H9 (cell line): ENCODE results near the gene MPST. TPM values are rescaled to one million over a fixed set of nuclear protein-coding genes. Genes with fewer than 3 reads are reported as not detected.

Experiments
- DNase-seq: peaks from one replicate; pipeline ENCODE4 v3.0.0-alpha.2; 2017
- H2AFZ ChIP-seq: one replicate; pipeline ENCODE4 v1.6.1; 2013; ENCODE audit warnings: mild to moderate bottlenecking, low read length, control low read depth, moderate library complexity
- H2AK5ac ChIP-seq: 2 replicates; pipeline ENCODE4 v1.6.1; 2013; ENCODE audit warnings: low read length, control low read depth, mixed read lengths; ENCODE audit not compliant: insufficient read length
- H2BK120ac ChIP-seq: one replicate; pipeline ENCODE4 v1.6.1; 2013; ENCODE audit warnings: low read depth, mild to moderate bottlenecking, low read length, control low read depth, inconsistent platforms; ENCODE audit not compliant: poor library complexity, severe bottlenecking
- H2BK12ac ChIP-seq: 2 replicates; pipeline ENCODE4 v1.6.1; 2013; ENCODE audit warnings: low read length, control low read depth, mixed read lengths, low read depth; ENCODE audit not compliant: insufficient read length
- H2BK15ac ChIP-seq: 2 replicates; pipeline ENCODE4 v1.6.1; 2013; ENCODE audit warnings: low read depth, low read length, control low read depth
- H2BK20ac ChIP-seq: one replicate; pipeline ENCODE4 v1.6.1; 2013; ENCODE audit warnings: low read depth, mild to moderate bottlenecking, low read length, control low read depth, inconsistent platforms; ENCODE audit not compliant: poor library complexity, severe bottlenecking
- H2BK5ac ChIP-seq: 2 replicates; pipeline ENCODE4 v1.6.1; 2013; ENCODE audit warnings: low read length, control low read depth, mixed read lengths; ENCODE audit not compliant: insufficient read length
- H3K14ac ChIP-seq: 2 replicates; pipeline ENCODE4 v1.6.1; 2013; ENCODE audit warnings: low read length, control low read depth; ENCODE audit not compliant: insufficient read depth
- H3K18ac ChIP-seq: 2 replicates; pipeline ENCODE4 v1.6.1; 2013; ENCODE audit warnings: low read depth, mild to moderate bottlenecking, mixed read lengths, low read length, control low read depth; ENCODE audit not compliant: insufficient read length
- H3K23ac ChIP-seq: 2 replicates; pipeline ENCODE4 v1.6.1; 2013; ENCODE audit warnings: low read length, control low read depth, mixed read lengths, low read depth; ENCODE audit not compliant: insufficient read length
- H3K23me2 ChIP-seq: 2 replicates; pipeline ENCODE4 v1.6.1; 2013; ENCODE audit warnings: low read depth, mild to moderate bottlenecking, mixed read lengths, low read length, control low read depth; ENCODE audit not compliant: insufficient read length, poor library complexity, severe bottlenecking
- H3K27ac ChIP-seq: 2 replicates; pipeline ENCODE4 v1.5.1; 2013; ENCODE audit warnings: low read length, control low read depth, mixed read lengths, low read depth; ENCODE audit not compliant: insufficient read length
- H3K27me3 ChIP-seq: 2 replicates; pipeline ENCODE4 v1.6.1; 2013; ENCODE audit warnings: low read length, control low read depth, inconsistent platforms; ENCODE audit not compliant: insufficient read depth
- H3K4ac ChIP-seq: 2 replicates; pipeline ENCODE4 v1.6.1; 2013; ENCODE audit warnings: low read depth, mild to moderate bottlenecking, control low read depth, inconsistent platforms, low read length, moderate library complexity
- H3K4me1 ChIP-seq: 2 replicates; pipeline ENCODE4 v1.6.1; 2013; ENCODE audit warnings: low read length, control low read depth, inconsistent platforms; ENCODE audit not compliant: insufficient read depth
- H3K4me2 ChIP-seq: 2 replicates; pipeline ENCODE4 v1.6.1; 2013; ENCODE audit warnings: low read length, control low read depth, mixed read lengths; ENCODE audit not compliant: insufficient read length, insufficient read depth
- H3K56ac ChIP-seq: 2 replicates; pipeline ENCODE4 v1.6.1; 2013; ENCODE audit warnings: low read depth, mild to moderate bottlenecking, mixed read lengths, low read length, control low read depth; ENCODE audit not compliant: insufficient read length
- H3K79me1 ChIP-seq: 2 replicates; pipeline ENCODE4 v1.6.1; 2013; ENCODE audit warnings: low read depth, mild to moderate bottlenecking, moderate library complexity, low read length, control low read depth, inconsistent platforms; ENCODE audit not compliant: insufficient read depth, poor library complexity, severe bottlenecking
- H3K79me2 ChIP-seq: 2 replicates; pipeline ENCODE4 v1.6.1; 2013; ENCODE audit warnings: low read length, control low read depth, inconsistent platforms; ENCODE audit not compliant: insufficient read depth
- H3K9ac ChIP-seq: 2 replicates; pipeline ENCODE4 v1.6.1; 2013; ENCODE audit warnings: low read length, control low read depth, mixed read lengths; ENCODE audit not compliant: insufficient read length; ENCODE audit errors: extremely low read depth
- H3K9me3 ChIP-seq: one replicate; pipeline ENCODE4 v1.6.1; 2013; ENCODE audit warnings: low read depth, low read length, inconsistent platforms; ENCODE audit not compliant: control insufficient read depth
- H3T11ph ChIP-seq: one replicate; pipeline ENCODE4 v1.6.1; 2013; ENCODE audit warnings: mild to moderate bottlenecking, low read length, control low read depth, inconsistent platforms
- H4K20me1 ChIP-seq: one replicate; pipeline ENCODE4 v1.6.1; 2013; ENCODE audit not compliant: control insufficient read depth, insufficient read length, insufficient read depth
- H4K5ac ChIP-seq: 2 replicates; pipeline ENCODE4 v1.6.1; 2013; ENCODE audit warnings: low read depth, mild to moderate bottlenecking, mixed read lengths, low read length, control low read depth; ENCODE audit not compliant: insufficient read length
- H4K8ac ChIP-seq: replicated peaks from 2 replicates; pipeline ENCODE4 v1.6.1; 2013; ENCODE audit warnings: low read length, control low read depth, mixed read lengths, low read depth; ENCODE audit not compliant: insufficient read length
- H4K91ac ChIP-seq: 2 replicates; pipeline ENCODE4 v1.6.1; 2013; ENCODE audit warnings: low read depth, mild to moderate bottlenecking, moderate library complexity, mixed read lengths, low read length, control low read depth; ENCODE audit not compliant: insufficient read length
- H3K27ac Mint-ChIP-seq, 3 experiments: 2 replicates in 2 of 3; 3 replicates in 1 of 3; pipeline ENCODE4 v1.8.0; 2020 to 2021; ENCODE audit warnings: mixed read lengths in 3 of 3, mild to moderate bottlenecking in 1 of 3, moderate library complexity in 1 of 3
- H3K27me3 Mint-ChIP-seq: 2 replicates; pipeline ENCODE4 v1.8.0; 2021; ENCODE audit warnings: low read depth, mild to moderate bottlenecking, moderate library complexity, mixed read lengths
- H3K36me3 Mint-ChIP-seq, 3 experiments: 2 replicates in 2 of 3; 3 replicates in 1 of 3; pipeline ENCODE4 v1.8.0; 2020 to 2021; ENCODE audit warnings: low read depth in 3 of 3, mixed read lengths in 3 of 3; ENCODE audit not compliant: insufficient read depth in 1 of 3
- H3K4me1 Mint-ChIP-seq, 2 experiments: 2 replicates each; pipeline ENCODE4 v1.8.0; 2020; ENCODE audit warnings: mixed read lengths in 2 of 2
- H3K4me3 Mint-ChIP-seq, 2 experiments: 2 replicates in 1 of 2; 3 replicates in 1 of 2; pipeline ENCODE4 v1.8.0; 2020 to 2021; ENCODE audit warnings: mild to moderate bottlenecking in 2 of 2, mixed read lengths in 2 of 2, moderate library complexity in 1 of 2
- H3K9me3 Mint-ChIP-seq, 2 experiments: 2 replicates in 1 of 2; 3 replicates in 1 of 2; pipeline ENCODE4 v1.8.0; 2020; ENCODE audit warnings: mild to moderate bottlenecking in 2 of 2, mixed read lengths in 2 of 2, moderate library complexity in 1 of 2
- CTCF ChIP-seq: fragments of 200-600 bp; sonication (generic); conservative IDR thresholded peaks from 3 replicates; pipeline ENCODE4 v1.8.0; 2021; ENCODE audit warnings: antibody characterized with exemption, mild to moderate bottlenecking
- WGBS: extraction: QIAGEN DNeasy Blood & Tissue Kit; methylation state at CpG from one replicate; pipeline ENCODE4 v1.1.7; 2013; ENCODE audit warnings: missing lambda C conversion rate, low lambda C conversion rate, mixed read lengths; ENCODE audit not compliant: insufficient read length; ENCODE audit errors: extremely low coverage; 5-methylcytosine and 5-hydroxymethylcytosine counted together
- total RNA-seq: library from RNA; stranded (reverse); gene quantifications from 2 replicates; pipeline ENCODE4 v1.2.1, GENCODE V29; 2021

Gene MPST
- total RNA-seq, 1 experiment from 2014 or later = 70.5 TPM

- Histone ChIP-seq H2BK20ac (no peak overlapping the region), H2BK120ac (no peak overlapping the region), H2AFZ (no peak overlapping the region), H4K8ac (no peak overlapping the region), H2AK5ac (no peak overlapping the region), H3K23ac (no peak overlapping the region), H3K4me1 (no peaks in the 10 kb centered on the region; the same call in 1 of the 2 replicates), H3K23me2 (peaks cover 3% of the 10 kb centered on the region), H3K14ac (no peak overlapping the region), H3K4me2 (no peak overlapping the region), H4K5ac (no peak overlapping the region), H3K79me2 (no peaks in the 10 kb centered on the region; the same call in 1 of the 2 replicates), H3K4ac (no peak overlapping the region), H3K9ac (no peak overlapping the region), H3K56ac (no peak overlapping the region), H3K79me1 (no peaks in the 10 kb centered on the region), H4K20me1 (peaks cover 2% of the 10 kb centered on the region), H2BK12ac (no peak overlapping the region), H2BK5ac (no peak overlapping the region), H4K91ac (no peak overlapping the region), H3K18ac (no peak overlapping the region), H3T11ph (no peak overlapping the region), H3K9me3 (no peaks in the 10 kb centered on the region), H3K27me3 (no peaks in the 10 kb centered on the region), H3K27ac (no peak overlapping the region), H2BK15ac (no peak overlapping the region)
- peaks cover 22 to 39% of the 10 kb centered on the region in 2 experiments for H3K4me1 Mint-ChIP-seq
- H3K27ac Mint-ChIP-seq = no peak overlapping the region
- no peak for DNase-seq
- no peak overlapping the region for H3K4me3 Mint-ChIP-seq
- no peaks in the 10 kb centered on the region for H3K9me3 Mint-ChIP-seq
- H3K36me3 Mint-ChIP-seq = peaks cover 12 to 38% (median 30%) of the 10 kb centered on the region in 3 experiments; a peak in 6 of 7 replicates
- no peaks in the 10 kb centered on the region for H3K27me3 Mint-ChIP-seq
- TF ChIP-seq CTCF = no peak
- no CpG with 5 or more reads among the region's 16 CpGs for WGBS
Measured at GRCh38 chr22:37022483-37023337, 3.2 kb downstream of the MPST start.
